ENCODE results near the gene MAN1A2.

Gene MAN1A2

DNA sequence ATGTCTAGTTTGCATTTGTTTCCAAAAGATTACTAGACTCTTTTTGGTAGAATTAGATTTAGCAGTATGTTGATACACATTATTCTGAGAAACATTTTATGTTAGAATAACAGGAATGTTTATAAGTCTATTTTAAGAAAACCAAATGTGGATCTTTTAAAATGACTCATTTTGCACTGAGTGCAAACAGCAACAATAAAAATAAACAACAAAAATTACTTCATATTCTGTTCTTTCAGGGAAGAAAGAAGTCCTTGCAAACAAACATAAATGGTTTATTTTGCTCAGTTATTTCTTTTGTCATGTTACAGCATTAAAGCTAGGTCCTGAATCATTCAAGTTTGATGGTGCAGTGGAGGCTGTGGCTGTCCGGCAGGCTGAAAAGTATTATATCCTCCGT is 131.8 kb downstream of the MAN1A2 start:
- Histone ChIP-seq H3K79me2 (ENCODE audit: control insufficient read depth, low read length) (no peaks in the 10 kb centered on the region), H3K4me3 (ENCODE audit: low read length) (no peak overlapping the region), H3F3A (ENCODE audit: control insufficient read depth, insufficient read depth) (no peaks in the 10 kb centered on the region), H3K9me2 (replicated peaks; ENCODE audit: control insufficient read depth, low read length) (no peaks in the 10 kb centered on the region), H3K4me1 (ENCODE audit: control insufficient read depth, low read length) (no peaks in the 10 kb centered on the region), H4K20me1 (ENCODE audit: control insufficient read depth, insufficient read depth, low read depth, low read length) (no peaks in the 10 kb centered on the region), H3K4me2 (ENCODE audit: low read length) (no peak overlapping the region), H3K27ac (ENCODE audit: low read depth, low read length) (no peak overlapping the region), H3K36me3 (ENCODE audit: control insufficient read depth, low read length) (peaks cover 5% of the 10 kb centered on the region), H3K27me3 (ENCODE audit: control insufficient read depth, low read length) (no peaks in the 10 kb centered on the region), H3K9me3 (ENCODE audit: control insufficient read depth, insufficient read depth, low read length) (no peaks in the 10 kb centered on the region)
- no peak for TF ChIP-seq EZH2phosphoT487 (IDR thresholded peaks at IDR 0.05; ENCODE audit: borderline replicate concordance, low read length)
- TF ChIP-seq, protein P1, sequence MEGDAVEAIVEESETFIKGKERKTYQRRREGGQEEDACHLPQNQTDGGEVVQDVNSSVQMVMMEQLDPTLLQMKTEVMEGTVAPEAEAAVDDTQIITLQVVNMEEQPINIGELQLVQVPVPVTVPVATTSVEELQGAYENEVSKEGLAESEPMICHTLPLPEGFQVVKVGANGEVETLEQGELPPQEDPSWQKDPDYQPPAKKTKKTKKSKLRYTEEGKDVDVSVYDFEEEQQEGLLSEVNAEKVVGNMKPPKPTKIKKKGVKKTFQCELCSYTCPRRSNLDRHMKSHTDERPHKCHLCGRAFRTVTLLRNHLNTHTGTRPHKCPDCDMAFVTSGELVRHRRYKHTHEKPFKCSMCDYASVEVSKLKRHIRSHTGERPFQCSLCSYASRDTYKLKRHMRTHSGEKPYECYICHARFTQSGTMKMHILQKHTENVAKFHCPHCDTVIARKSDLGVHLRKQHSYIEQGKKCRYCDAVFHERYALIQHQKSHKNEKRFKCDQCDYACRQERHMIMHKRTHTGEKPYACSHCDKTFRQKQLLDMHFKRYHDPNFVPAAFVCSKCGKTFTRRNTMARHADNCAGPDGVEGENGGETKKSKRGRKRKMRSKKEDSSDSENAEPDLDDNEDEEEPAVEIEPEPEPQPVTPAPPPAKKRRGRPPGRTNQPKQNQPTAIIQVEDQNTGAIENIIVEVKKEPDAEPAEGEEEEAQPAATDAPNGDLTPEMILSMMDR (IDR thresholded peaks at IDR 0.05; ENCODE audit: low read depth, low read length, poor library complexity, severe bottlenecking), result no peak

GRCh38 chr1:117500584-117500983 is 133.3 kb downstream of the MAN1A2 start:
- TF ChIP-seq, protein P1 (IDR thresholded peaks at IDR 0.05; ENCODE audit: low read depth, low read length, poor library complexity, severe bottlenecking), result no peak
- no peak for TF ChIP-seq EZH2phosphoT487 (IDR thresholded peaks at IDR 0.05; ENCODE audit: borderline replicate concordance, low read length)
- no peaks in the 10 kb centered on the region for H4K20me1 ChIP-seq (ENCODE audit: control insufficient read depth, insufficient read depth, low read depth, low read length)

DNA sequence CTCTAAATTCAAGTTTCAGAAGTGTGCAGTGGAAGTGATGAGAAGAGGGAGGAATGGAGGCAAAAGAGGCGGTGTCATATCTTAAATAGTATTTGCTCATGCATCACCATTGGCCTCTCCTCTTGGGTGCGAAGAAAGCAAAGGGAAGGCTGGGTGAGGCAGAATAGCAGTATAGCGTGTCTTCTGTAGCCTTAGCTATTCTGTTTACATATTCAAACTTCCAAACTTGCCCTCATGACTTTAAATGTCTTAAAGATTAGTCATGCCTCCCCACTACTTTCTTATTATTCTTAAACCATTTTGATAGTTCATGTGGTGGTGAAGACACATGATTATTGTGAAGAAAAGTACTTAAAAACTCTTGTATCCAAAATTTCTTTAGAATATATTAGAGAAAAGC is 134.0 kb downstream of the MAN1A2 start:
- Histone ChIP-seq H3K9me3 (ENCODE audit: control insufficient read depth, insufficient read depth, low read length) (no peaks in the 10 kb centered on the region), H3K4me3 (ENCODE audit: low read length) (no peak overlapping the region), H3K9me2 (replicated peaks; ENCODE audit: control insufficient read depth, low read length) (no peaks in the 10 kb centered on the region), H3K4me2 (ENCODE audit: low read length) (no peak overlapping the region), H3K36me3 (ENCODE audit: control insufficient read depth, low read length) (peaks cover 5% of the 10 kb centered on the region), H3F3A (ENCODE audit: control insufficient read depth, insufficient read depth) (no peaks in the 10 kb centered on the region), H3K79me2 (ENCODE audit: control insufficient read depth, low read length) (no peaks in the 10 kb centered on the region), H3K4me1 (ENCODE audit: control insufficient read depth, low read length) (no peaks in the 10 kb centered on the region), H3K27ac (ENCODE audit: low read depth, low read length) (no peak overlapping the region), H3K27me3 (ENCODE audit: control insufficient read depth, low read length) (no peaks in the 10 kb centered on the region), H4K20me1 (ENCODE audit: control insufficient read depth, insufficient read depth, low read depth, low read length) (no peaks in the 10 kb centered on the region)
- TF ChIP-seq, protein P1 (IDR thresholded peaks at IDR 0.05; ENCODE audit: low read depth, low read length, poor library complexity, severe bottlenecking), result no peak
- TF ChIP-seq EZH2phosphoT487 (IDR thresholded peaks at IDR 0.05; ENCODE audit: borderline replicate concordance, low read length), result no peak

More at GRCh38 chr1:117500584-117500983, 133.3 kb downstream of the MAN1A2 start:
- no peaks in the 10 kb centered on the region for H3K79me2 ChIP-seq (ENCODE audit: control insufficient read depth, low read length)
- H3K9me2 ChIP-seq (replicated peaks; ENCODE audit: control insufficient read depth, low read length), result no peaks in the 10 kb centered on the region
- no peaks in the 10 kb centered on the region for H3F3A ChIP-seq (ENCODE audit: control insufficient read depth, insufficient read depth)
- H3K9me3 ChIP-seq (ENCODE audit: control insufficient read depth, insufficient read depth, low read length), result no peaks in the 10 kb centered on the region
- no peak overlapping the region for H3K27ac ChIP-seq (ENCODE audit: low read depth, low read length)
- H3K27me3 ChIP-seq (ENCODE audit: control insufficient read depth, low read length), result no peaks in the 10 kb centered on the region
- no peaks in the 10 kb centered on the region for H3K4me1 ChIP-seq (ENCODE audit: control insufficient read depth, low read length)
- no peak overlapping the region for H3K4me2 ChIP-seq (ENCODE audit: low read length)
- peaks cover 5% of the 10 kb centered on the region for H3K36me3 ChIP-seq (ENCODE audit: control insufficient read depth, low read length)
- H3K4me3 ChIP-seq (ENCODE audit: low read length), result no peak overlapping the region
